HL-60 (cell line): Measurements from ENCODE around the gene TRAPPC3L.

Experiments used
- TF ChIP-seq, protein P1 (sequence below): IDR thresholded peaks from one replicate; pipeline ENCODE4 v1.5.1; 2011; ENCODE audit warnings: low read length, control low read depth, inconsistent platforms; ENCODE audit not compliant: insufficient read depth
- TF ChIP-seq, protein P2 (sequence below): IDR thresholded peaks from 2 replicates; pipeline ENCODE4 v1.6.1; 2012; ENCODE audit warnings: low read depth; ENCODE audit not compliant: insufficient replicate concordance

DNA sequence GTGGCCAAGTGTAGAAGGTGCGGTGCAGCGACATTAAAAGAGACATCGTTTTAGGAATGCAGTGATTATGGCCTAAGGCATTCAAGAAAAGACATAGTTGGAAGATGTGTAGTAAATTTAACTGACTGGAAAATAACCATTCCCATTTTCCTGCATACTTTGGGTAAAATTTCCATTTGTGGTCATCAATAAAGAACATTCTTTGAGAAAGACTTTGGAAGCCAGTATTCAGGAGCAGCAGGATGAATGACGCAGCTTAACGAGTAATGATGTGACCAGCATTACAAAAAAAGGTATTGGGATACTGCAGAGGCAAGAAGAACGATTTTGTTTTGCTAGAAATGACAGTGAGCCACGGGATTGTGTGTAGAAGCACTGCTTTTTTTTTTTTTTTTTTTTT is 18.8 kb upstream of the TRAPPC3L start:
- TF ChIP-seq, protein P1, sequence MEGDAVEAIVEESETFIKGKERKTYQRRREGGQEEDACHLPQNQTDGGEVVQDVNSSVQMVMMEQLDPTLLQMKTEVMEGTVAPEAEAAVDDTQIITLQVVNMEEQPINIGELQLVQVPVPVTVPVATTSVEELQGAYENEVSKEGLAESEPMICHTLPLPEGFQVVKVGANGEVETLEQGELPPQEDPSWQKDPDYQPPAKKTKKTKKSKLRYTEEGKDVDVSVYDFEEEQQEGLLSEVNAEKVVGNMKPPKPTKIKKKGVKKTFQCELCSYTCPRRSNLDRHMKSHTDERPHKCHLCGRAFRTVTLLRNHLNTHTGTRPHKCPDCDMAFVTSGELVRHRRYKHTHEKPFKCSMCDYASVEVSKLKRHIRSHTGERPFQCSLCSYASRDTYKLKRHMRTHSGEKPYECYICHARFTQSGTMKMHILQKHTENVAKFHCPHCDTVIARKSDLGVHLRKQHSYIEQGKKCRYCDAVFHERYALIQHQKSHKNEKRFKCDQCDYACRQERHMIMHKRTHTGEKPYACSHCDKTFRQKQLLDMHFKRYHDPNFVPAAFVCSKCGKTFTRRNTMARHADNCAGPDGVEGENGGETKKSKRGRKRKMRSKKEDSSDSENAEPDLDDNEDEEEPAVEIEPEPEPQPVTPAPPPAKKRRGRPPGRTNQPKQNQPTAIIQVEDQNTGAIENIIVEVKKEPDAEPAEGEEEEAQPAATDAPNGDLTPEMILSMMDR: no peak
- TF ChIP-seq, protein P2, sequence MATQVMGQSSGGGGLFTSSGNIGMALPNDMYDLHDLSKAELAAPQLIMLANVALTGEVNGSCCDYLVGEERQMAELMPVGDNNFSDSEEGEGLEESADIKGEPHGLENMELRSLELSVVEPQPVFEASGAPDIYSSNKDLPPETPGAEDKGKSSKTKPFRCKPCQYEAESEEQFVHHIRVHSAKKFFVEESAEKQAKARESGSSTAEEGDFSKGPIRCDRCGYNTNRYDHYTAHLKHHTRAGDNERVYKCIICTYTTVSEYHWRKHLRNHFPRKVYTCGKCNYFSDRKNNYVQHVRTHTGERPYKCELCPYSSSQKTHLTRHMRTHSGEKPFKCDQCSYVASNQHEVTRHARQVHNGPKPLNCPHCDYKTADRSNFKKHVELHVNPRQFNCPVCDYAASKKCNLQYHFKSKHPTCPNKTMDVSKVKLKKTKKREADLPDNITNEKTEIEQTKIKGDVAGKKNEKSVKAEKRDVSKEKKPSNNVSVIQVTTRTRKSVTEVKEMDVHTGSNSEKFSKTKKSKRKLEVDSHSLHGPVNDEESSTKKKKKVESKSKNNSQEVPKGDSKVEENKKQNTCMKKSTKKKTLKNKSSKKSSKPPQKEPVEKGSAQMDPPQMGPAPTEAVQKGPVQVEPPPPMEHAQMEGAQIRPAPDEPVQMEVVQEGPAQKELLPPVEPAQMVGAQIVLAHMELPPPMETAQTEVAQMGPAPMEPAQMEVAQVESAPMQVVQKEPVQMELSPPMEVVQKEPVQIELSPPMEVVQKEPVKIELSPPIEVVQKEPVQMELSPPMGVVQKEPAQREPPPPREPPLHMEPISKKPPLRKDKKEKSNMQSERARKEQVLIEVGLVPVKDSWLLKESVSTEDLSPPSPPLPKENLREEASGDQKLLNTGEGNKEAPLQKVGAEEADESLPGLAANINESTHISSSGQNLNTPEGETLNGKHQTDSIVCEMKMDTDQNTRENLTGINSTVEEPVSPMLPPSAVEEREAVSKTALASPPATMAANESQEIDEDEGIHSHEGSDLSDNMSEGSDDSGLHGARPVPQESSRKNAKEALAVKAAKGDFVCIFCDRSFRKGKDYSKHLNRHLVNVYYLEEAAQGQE: no peak
